Measurements from ENCODE around the gene NUP62. TPM values are rescaled to one million over a fixed set of nuclear protein-coding genes. Genes with fewer than 3 reads are reported as not detected.

The NUP62 gene
- total RNA-seq, 1 experiment from 2014 or later = 127 TPM

- Histone ChIP-seq H3K4ac (ENCODE audit: low read depth, low read length) (no peak overlapping the region), H3K27me3 (ENCODE audit: insufficient read depth, low read length) (no peaks in the 10 kb centered on the region), H2BK5ac (ENCODE audit: insufficient read length, low read length) (no peak overlapping the region), H2AFZ (ENCODE audit: low read length) (no peak overlapping the region), H2AK5ac (ENCODE audit: insufficient read length, low read length) (no peak overlapping the region), H2BK15ac (ENCODE audit: low read depth, low read length) (no peak overlapping the region), H3K4me2 (ENCODE audit: insufficient read depth, insufficient read length, low read length) (no peak overlapping the region), H4K8ac (replicated peaks; ENCODE audit: insufficient read length, low read depth, low read length) (no peak overlapping the region), H3K23me2 (ENCODE audit: insufficient read length, low read depth, low read length, poor library complexity, severe bottlenecking) (no peaks in the 10 kb centered on the region), H3K79me1 (ENCODE audit: insufficient read depth, low read depth, low read length, poor library complexity, severe bottlenecking) (no peaks in the 10 kb centered on the region), H3K9ac (ENCODE audit: extremely low read depth, insufficient read length, low read length) (no peak overlapping the region), H3K18ac (ENCODE audit: insufficient read length, low read depth, low read length) (no peak overlapping the region), H4K5ac (ENCODE audit: insufficient read length, low read depth, low read length) (no peak overlapping the region), H4K91ac (ENCODE audit: insufficient read length, low read depth, low read length) (no peak overlapping the region), H3K56ac (ENCODE audit: insufficient read length, low read depth, low read length) (no peak overlapping the region), H3K79me2 (ENCODE audit: insufficient read depth, low read length) (no peaks in the 10 kb centered on the region), H3K14ac (ENCODE audit: insufficient read depth, low read length) (no peak overlapping the region), H4K20me1 (ENCODE audit: control insufficient read depth, insufficient read depth, insufficient read length) (no peaks in the 10 kb centered on the region), H2BK12ac (ENCODE audit: insufficient read length, low read depth, low read length) (no peak overlapping the region), H3K27ac (ENCODE audit: insufficient read length, low read depth, low read length) (no peak overlapping the region), H3K23ac (ENCODE audit: insufficient read length, low read depth, low read length) (no peak overlapping the region), H3T11ph (ENCODE audit: low read length) (no peak overlapping the region), H3K4me1 (ENCODE audit: insufficient read depth, low read length) (no peaks in the 10 kb centered on the region), H2BK120ac (ENCODE audit: low read depth, low read length, poor library complexity, severe bottlenecking) (no peak overlapping the region), H2BK20ac (ENCODE audit: low read depth, low read length, poor library complexity, severe bottlenecking) (no peak overlapping the region), H3K9me3 (ENCODE audit: control insufficient read depth, low read depth, low read length) (no peaks in the 10 kb centered on the region)
- Mint-ChIP-seq H3K4me3 (no peak overlapping the region), H3K27ac (no peak overlapping the region), H3K27me3 (ENCODE audit: low read depth) (peaks cover 15% of the 10 kb centered on the region), H3K36me3 (ENCODE audit: insufficient read depth in 1 of 3, low read depth in 3 of 3) (no peaks in the 10 kb centered on the region), H3K9me3 (no peaks in the 10 kb centered on the region), H3K4me1 (no peaks in the 10 kb centered on the region)
- no peak for DNase-seq
- TF ChIP-seq CTCF (conservative IDR thresholded peaks at IDR 0.05) = peak; percentile 40; the same call in 2 of the 3 replicates
- no CpG with 5 or more reads among the region's 7 CpGs for WGBS (ENCODE audit: extremely low coverage, insufficient read length, low lambda C conversion rate)
These were observed 10.6 kb upstream of the NUP62 start for GRCh38 chr19:49939721-49940481.
